ENCODE results near the gene NPNT.

The NPNT gene

DNA sequence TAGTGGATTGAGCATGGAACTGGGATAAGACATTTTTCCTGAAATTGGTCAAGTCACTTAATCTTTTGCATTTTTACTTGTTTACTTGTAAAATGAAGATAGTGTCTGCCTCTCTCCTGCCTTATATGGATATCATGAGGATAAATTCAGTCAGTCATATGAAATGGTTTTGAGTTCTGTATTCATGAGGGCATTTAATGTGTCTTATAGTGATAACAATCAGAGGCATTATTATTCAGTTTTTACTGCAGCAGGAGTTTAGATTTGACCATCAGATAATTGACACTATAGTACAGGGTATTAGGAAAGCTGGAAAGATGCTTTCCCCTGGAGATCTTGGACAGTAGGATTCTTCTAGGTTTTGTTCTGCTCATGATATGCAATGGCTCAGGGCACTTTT lies 26.0 kb downstream of the NPNT start:
- DNase-seq = no peak

DNA sequence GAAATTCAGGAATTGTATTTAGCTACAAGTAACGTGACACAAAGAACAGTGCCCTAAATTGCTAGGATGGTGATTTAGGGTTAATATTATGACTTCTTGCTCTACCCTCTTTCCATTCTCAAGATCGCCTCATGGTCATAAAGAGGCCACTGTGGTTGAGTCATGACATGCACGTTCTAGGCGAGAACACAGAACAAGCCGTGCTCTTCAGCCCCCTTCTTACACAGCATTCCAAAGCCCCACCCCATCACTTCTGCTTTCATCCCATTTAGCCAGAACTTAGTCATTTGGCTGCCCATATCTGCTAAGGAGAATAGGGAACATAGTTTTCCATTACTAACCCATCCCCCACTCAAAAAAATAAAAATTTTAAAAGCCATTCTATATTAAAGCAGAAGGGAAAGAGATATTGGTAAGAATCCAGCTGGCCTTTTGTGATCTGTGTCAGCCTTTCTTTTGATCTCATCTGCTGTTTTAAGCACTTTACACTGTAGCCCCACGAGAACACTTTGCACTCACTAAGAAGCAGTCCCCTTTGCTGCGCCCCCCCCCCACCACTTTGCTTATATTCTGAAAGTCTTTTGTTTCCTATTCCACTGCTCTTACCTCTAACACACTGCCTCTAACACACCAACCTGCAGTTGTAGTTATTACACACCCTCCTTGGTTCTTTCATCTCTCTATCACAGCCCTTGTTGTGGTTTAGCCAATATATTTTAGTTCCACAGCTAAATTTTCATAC lies 28.4 kb downstream of the NPNT start:
- no peak for DNase-seq

DNA sequence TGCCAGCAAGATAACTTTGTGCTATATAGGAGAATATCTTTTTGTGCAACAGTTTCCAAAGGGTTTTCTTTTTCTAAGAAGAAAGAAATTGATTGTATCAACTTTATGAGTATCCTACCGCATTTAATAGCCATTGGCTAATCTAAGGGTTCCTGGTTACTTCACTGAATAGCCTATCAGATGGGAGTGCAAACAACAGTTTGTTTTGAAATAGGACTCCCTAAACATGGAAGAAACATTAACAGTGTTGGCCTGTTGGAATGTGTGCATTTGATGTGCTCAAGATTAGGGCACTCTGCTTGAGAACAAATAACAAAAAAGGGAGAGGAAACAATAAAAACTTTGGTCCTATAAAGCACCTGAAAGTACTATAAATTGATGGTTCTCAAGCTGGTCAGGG lies 29.1 kb downstream of the NPNT start:
- DNase-seq = no peak

DNA sequence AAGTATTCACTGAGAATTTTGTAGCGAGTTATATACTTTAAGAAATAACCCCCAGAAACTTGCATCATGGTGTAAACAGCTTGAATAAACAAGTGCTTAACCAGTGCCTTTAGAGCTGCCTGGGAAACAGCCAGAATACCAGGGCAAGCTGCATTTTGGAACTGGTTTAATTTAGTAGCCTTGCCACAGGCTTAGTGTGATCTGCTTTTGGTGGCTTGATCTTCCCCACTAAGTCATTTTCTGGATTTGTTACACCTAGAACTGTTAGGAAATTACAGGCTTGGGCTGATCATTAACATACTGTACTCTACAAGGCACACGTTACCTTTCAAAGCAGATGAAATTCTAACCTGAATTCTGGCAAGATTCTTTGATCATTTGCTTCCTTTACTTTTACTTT lies 35.4 kb downstream of the NPNT start:
- DNase-seq = no peak

DNA sequence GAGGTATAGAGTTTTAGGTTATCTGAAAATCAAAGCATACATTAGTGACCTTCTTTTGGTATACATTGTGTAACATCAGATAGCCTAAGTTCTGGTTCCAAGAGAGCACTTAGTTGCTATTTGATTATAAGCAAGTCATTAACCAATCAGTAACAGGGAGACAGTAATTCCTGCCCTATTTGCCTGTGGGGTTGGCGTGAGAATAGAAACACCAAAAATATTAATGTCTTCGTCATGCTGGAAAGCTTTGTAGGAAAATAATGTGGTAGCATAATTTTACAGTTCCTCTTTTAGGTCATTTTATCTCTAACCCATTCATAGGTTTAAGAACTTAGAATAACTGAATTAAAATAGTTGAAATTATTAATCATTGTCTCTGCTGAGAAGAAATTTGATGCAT lies 37.8 kb downstream of the NPNT start:
- DNase-seq = no peak

DNA sequence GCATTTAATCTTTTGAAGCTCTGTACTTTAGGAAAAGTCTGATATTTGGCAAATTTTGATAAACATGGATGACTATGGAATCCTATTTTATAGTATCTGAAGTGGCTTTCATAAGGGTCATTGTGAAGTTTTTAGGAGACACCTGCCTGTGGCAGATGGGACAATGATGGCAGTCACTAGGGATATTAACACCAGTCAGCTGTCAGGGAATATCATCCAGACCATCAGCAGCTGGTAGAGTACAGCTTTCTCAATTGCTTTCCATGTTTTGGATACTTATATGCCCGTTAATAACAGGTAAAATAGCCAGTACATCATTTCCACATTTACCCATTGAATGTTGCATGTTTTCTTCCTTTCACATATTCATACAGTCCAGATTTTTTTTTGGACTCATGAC lies 39.1 kb downstream of the NPNT start:
- DNase-seq = no peak

DNA sequence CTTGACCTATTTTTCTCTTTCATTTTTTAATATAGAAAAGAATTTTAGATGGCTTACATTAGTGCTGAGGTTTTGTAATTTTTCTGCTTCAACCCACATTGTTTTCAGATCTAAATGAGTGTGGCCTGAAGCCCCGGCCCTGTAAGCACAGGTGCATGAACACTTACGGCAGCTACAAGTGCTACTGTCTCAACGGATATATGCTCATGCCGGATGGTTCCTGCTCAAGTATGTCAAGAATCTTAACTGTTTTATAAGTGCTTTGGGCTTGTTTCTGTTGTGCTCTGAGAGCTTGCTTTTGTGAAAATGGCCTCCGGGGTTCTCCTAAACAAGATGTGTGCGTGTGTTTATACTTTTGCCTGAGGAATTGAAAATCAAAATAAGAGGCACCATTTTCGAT lies 41.6 kb downstream of the NPNT start:
- DNase-seq = no peak

DNA sequence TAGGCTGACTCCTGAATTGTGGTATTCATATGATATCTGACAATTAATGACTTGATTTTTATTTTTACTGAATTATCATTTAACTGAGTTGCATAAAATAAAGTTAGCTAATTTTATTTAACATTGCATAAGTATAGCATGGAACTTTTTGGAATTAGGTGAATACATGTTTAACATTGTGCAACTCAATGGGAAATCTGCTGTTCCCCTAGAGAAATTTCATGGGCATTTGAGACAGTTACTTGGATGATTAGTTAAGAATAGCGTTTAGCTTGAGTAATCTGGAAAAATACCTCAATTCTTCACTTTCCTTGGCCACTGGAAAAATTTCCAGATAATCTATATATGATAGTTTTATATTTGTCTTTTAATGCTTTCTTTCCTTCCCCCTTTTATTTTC lies 42.5 kb downstream of the NPNT start:
- DNase-seq = no peak

DNA sequence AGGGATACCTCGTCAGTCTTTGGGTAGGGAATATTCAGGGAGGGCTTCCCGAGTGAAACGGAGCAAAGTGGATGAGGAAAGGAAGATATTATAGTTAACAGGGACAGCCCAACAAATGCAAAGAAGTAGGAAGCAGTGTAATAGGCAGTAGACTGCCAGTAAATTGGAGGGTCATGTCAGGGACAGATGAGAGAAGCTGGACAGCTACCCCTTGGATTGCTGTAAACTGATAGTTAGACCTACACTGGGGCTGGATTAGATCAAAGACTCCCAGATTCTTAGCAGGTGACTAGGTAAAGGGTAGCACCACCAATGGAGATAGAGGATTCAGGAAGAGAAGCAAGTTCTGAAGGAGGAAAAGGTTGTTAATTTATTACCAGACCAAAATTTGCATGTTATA lies 48.0 kb downstream of the NPNT start:
- no peak for DNase-seq

DNA sequence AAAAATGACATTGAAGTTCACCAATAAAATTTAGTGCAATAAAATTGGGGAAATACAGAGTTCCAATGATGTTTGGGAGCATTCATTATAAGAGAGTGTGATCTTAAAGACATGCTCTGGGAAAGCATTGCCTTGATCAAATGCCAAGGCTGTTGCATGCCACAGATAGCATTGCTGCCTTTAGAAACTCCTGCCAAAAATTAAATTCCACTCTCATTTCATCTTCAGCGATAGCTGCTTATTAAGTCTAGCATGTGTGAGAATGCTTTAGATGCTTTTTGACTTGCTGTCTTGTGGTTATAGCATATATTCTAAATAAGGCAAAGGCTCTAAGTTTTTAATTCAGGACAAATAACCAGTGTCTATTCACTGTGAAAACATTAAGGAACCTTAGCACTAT lies 49.3 kb downstream of the NPNT start:
- no peak for DNase-seq

DNA sequence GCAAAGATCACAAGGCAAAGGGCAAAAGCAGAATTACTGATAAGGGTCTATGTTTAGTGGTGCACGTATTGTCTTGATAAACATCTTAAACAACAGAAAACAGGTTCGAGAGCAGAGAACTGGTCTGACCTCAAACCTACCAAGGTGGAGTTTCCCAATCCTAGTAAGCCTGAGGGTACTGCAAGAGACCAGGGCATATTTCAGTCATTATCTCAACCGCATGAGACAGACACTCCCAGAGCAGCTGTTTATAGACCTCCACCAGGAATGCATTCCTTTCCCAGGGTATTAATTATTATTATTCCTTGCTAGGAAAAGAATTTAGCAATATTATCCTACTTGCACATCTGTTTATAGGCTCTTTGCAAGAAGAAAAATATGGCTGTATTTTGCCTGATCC lies 51.5 kb downstream of the NPNT start:
- DNase-seq = no peak

DNA sequence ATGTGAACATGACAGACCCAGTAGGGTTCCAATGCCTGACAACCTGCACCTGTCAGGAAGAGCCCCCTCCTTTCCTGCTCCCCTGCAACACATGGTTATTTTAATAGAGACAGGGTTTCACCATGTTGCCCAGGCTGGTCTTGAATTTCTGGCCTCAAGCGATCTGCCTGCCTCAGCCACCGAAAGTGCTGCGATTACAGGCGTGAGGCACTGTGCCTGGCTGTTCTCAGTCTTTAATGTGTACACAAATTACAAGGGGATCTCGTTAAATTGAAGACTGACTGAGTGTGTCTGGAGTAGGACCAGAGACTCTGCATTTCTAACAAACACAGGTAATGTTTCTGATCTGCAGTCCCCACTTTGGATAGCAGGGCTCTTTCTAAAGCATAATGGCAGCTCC lies 55.4 kb downstream of the NPNT start:
- DNase-seq = no peak

DNA sequence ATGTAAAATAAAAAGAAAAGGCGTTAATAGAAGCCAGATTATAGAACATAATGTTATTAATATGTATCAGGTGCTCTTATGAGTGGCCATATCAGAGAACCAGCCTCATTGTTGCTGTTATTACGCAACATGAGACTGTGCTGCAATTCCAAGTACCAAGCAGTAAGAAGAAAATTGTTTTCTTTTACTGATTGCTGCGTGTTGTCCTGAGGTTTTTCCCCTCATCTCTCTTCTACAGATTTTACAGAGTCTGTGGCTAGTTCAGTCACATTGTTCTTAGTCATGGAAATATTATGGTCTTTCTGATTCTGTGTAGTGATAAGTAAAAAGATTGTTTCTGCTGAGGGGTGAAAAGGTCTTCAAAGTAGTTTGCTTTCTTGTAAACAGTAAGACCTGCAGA lies 55.9 kb downstream of the NPNT start:
- no peak for DNase-seq

DNA sequence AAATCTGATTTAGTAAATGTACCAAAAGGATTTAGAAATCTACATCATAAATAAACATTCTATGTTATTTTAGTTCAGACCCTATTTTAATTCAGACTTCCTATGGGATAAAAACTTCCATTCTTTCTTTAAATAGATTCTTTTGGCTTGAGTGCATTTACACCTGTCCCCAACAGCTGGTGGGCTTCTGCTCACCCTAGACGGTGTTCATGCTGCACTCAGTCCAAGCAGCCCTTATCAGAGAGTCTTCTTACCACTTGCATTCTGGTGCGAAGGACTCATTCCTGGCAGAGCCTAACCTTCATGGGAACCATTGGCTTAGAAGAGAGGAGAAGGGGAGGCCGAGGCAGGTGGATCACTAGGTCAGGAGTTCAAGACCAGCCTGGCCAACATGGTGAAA lies 57.3 kb downstream of the NPNT start:
- DNase-seq = no peak

DNA sequence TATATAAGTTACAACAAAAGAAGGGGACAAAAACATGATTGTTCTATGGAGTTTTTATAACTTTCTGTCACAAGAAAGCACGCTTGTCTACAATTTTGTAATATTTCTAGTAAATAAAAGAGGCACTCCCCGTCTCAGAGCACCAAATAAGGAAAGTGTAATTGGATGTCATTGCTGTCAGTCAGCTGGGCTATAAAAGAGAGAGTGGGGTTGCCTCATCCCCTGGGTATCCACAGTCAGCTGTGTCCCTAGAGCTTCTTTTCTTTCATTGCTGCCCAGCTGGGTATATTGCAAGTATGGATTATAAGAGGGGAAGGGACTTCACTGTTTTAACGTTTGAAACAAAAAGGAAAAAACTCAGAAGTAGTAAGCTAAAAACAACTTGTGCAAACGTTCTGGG lies 61.3 kb downstream of the NPNT start:
- no peak for DNase-seq

DNA sequence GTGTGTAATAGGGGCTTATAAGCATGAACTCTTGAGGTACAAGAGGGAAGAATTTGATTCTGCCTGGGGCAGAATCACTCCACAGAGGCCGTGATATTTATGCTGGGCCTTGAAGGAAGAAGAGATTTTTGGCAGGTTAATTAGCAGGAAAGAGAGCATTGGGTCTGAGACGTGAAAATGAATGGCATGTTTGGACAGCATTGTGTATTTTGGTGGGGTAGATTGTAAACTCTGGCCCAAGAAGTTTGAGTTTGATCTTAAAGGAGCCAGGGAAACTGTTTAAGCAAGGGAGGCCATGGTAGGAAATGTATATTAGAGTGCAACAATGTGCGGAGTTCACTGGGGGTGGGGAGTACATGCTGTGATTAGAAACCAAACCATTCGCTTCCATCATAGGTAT lies 62.4 kb downstream of the NPNT start:
- no peak for DNase-seq

DNA sequence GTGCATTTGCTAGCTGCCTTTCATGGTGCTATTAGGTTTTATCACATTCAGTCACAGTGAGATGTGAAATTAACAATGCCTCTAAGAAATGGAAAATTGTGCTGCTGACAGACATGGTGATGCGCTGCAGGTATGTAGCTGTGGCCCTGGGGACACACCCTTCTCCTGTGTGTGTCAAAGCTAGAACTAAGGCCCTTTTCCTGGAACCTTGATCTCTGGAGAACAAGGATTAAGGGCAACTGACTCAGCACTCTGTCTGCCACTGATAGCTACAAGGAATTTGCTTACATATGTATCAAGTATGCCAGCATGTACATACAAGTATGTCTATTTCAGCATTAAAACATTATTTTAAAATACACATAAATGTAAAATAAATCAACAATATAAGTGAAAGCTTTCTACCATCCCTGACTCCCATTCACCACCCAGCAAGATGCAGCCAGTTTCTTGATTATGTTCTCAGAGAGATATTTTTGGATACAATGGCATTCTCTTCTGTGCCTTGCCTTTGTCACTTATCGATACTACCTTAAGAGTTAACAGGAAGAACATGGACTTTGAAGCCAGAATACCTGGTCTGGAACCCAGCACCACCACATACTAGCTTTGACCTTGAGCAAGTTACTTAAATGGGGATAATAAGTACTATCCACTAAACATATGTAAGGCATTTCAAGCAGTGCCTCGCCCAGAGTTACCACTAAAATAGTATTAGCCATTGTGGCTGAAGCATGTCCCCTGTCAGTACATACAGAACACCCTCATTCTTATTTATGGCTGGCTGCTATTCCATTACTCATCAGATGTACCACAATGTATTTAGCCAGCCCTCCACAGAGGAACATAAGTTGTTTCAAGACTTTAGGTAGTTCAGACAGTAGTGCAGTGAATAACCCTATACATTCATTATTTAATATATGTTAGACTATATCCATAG lies 68.5 kb downstream of the NPNT start:
- DNase-seq = no peak

DNA sequence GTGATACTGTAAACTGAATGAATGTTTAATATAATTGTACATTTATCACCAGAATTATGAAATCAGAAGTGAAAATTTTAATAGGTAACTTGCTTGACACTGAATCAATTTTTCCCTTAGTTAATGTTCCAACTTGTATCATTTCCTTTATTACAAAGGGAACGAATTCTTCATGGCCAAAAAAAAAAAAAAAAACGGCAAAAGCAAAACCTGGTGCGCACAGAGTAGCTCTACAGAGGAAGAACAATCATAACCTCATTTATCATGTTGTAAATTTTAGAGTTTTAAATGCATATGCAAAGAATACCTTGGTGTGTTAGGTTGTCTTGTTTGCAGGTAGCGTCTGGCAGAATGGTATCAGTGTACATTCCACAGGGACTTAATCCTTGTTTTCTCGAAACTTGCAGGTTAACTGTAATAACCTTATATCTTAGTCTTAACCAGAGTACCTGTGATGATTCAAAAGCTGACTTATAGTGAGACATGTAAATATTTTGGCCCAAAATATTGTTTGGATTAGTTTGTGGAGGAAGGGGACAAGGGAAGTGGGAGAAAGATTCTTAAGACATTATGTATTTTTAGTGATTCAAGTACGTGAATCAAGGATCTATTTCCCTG lies 70.0 kb downstream of the NPNT start:
- DNase-seq = no peak

DNA sequence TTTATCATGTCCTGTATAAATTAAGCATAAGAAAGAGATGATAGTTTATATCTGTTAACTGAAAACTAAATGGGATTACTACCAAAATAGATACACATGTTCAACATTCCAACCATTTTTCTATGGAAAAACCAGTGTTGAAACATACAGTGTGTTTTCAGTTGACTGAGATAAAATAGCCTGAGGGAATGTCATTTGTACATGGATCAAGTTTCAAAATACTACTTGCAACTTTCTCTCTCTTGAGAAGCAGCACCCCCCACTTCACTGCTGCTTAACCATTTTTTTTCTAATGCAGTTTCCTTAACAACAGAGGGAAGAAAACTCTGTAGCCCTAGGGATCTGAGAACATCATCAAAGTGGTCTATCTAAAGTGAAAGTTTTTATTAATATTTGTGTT lies 70.8 kb downstream of the NPNT start:
- DNase-seq = no peak

DNA sequence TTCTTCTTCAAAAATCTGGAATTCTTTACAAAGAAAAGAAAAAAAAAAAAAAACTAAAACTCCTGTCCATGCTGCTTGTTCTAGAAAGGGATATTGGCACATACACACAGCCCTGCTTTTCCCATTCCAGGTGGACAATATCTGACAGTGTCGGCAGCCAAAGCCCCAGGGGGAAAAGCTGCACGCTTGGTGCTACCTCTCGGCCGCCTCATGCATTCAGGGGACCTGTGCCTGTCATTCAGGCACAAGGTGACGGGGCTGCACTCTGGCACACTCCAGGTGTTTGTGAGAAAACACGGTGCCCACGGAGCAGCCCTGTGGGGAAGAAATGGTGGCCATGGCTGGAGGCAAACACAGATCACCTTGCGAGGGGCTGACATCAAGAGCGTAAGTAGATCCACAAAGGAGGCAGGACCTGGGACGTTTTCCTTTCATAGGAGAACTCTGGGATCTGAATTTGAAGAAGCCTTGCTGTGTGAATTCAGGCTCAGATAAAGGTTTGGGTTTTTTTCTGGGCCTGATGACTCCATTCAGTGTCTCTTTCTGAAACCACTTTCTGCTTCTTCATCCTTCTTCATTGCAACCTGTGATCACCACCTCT lies 71.9 kb downstream of the NPNT start:
- DNase-seq = no peak

DNA sequence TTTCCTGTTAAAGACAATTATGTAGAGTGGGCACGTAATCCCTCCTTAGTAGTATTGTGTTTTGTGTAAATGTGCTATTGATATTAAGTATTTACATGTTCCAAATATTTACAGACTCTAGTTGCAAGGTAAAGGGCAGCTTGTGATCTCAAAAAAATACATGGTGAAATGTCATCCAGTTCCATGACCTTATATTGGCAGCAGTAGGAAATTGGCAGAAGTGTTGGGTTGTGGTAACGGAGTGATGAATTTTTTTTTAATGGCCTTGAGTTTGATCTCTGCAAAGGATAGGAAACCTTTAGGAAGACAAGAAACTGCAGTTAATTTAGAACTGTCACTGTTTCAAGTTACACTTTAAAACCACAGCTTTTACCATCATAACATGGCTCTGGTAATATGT lies 74.3 kb downstream of the NPNT start:
- DNase-seq = no peak

DNA sequence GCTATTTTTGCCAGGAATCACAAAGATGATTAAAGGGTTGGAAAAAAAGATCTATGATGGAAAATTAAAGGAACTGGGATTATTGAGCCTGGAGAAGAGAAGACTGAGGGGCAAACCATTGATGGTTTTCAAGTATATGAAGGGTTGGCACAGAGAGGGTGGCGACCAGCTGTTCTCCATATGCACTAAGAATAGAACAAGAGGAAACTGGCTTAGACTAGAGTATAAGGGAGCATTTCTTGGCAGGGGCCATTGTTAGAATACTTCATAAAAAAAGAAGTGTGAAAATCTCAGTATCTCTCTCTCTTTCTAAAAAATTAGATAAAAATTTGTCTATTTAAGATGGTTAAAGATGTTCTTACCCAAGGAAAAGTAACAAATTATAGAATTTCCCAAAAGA lies 75.1 kb downstream of the NPNT start:
- no peak for DNase-seq

DNA sequence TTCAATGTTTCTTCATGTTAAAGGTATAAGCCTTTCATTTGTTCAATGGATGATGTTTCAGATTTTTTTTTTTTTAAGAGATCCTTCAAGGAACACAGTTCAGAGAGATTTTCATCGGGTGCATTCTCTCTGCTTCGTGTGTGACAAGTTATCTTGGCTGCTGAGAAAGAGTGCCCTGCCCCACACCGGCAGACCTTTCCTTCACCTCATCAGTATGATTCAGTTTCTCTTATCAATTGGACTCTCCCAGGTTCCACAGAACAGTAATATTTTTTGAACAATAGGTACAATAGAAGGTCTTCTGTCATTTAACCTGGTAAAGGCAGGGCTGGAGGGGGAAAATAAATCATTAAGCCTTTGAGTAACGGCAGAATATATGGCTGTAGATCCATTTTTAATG lies 75.8 kb downstream of the NPNT start:
- no peak for DNase-seq
